Measurements from ENCODE around the gene MAP2. TPM values are rescaled to one million over a fixed set of nuclear protein-coding genes. Genes with fewer than 3 reads are reported as not detected.
A peak's percentile ranks its signal among the peaks of the same experiment; 100 is the strongest.

MAP2 gene
- under 1 TPM; 0.34 to 0.39 TPM for total RNA-seq

GRCh38 chr2:209423562-209424198 lies at the start of gene MAP2:
TSS of gene MAP2 (plus strand) at chr2:209424047. CDS start at chr2:209653171, 229,124 bp downstream.
- Mint-ChIP-seq H3K4me3 (peak within 1 kb of the TSS; percentile 67), H3K27ac (no peak within 1 kb of the TSS), H3K9me3 (ENCODE audit: low read depth) (no peaks in the 10 kb centered on the region), H3K4me1 (peaks cover 10% of the 10 kb centered on the region), H3K36me3 (ENCODE audit: low read depth) (no peaks in the 10 kb centered on the region), H3K27me3 (peaks cover 32% of the 10 kb centered on the region)
- ATAC-seq (peak; percentile 98), DNase-seq (peak; percentile 87)
- intact Hi-C loops (cut with DNase I, micrococcal nuclease): loop anchor here (1.0 to 10.0 kb wide), 7 partner anchors 86 to 1159 kb away; partner anchors contain the start of genes KANSL1L (in 1 of the 2), PIKFYVE (in 1 of the 2) and PTH2R (in 1 of the 2)
- CTCF ChIA-PET: interaction anchor here (0.9 to 1.3 kb wide), 4 partner anchors 20 to 578 kb away, joined by 3 to 4 read pairs (median 3); no protein-coding TSS in a partner anchor
- POLR2A ChIA-PET: interaction anchor here (0.6 kb wide), 1 partner anchor 190 kb away, joined by 6 read pairs; no protein-coding TSS in a partner anchor

GRCh38 chr2:209376686-209377085 lies 47.2 kb upstream of the MAP2 start:
- no peak overlapping the region for H3K27ac Mint-ChIP-seq
- H3K4me1 Mint-ChIP-seq: no peaks in the 10 kb centered on the region
- H3K27me3 Mint-ChIP-seq: no peaks in the 10 kb centered on the region
- H3K9me3 Mint-ChIP-seq (ENCODE audit: low read depth): peaks cover 28% of the 10 kb centered on the region
- no peak overlapping the region for H3K4me3 Mint-ChIP-seq
- no peaks in the 10 kb centered on the region for H3K36me3 Mint-ChIP-seq (ENCODE audit: low read depth)
- ChIA-PET POLR2A (no interaction called here), CTCF (no interaction called here)
- no peak for DNase-seq
- intact Hi-C loops (cut with DNase I, micrococcal nuclease): no loop called here
- no peak for ATAC-seq

GRCh38 chr2:209380293-209380692 lies 43.6 kb upstream of the MAP2 start:
- no peak for DNase-seq
- Mint-ChIP-seq H3K9me3 (ENCODE audit: low read depth) (peaks cover 12% of the 10 kb centered on the region), H3K4me1 (no peaks in the 10 kb centered on the region), H3K4me3 (no peak overlapping the region), H3K27me3 (no peaks in the 10 kb centered on the region), H3K36me3 (ENCODE audit: low read depth) (no peaks in the 10 kb centered on the region), H3K27ac (no peak overlapping the region)
- POLR2A ChIA-PET: no interaction called here
- ATAC-seq: no peak
- CTCF ChIA-PET: interaction anchor here (0.7 kb wide), 1 partner anchor 11 kb away, joined by 3 read pairs; no protein-coding TSS in a partner anchor
- intact Hi-C loops (cut with DNase I, micrococcal nuclease): no loop called here

GRCh38 chr2:209381091-209381490 lies 42.8 kb upstream of the MAP2 start:
- CTCF ChIA-PET: no interaction called here
- Mint-ChIP-seq H3K27me3 (no peaks in the 10 kb centered on the region), H3K9me3 (ENCODE audit: low read depth) (peaks cover 6% of the 10 kb centered on the region), H3K4me3 (no peak overlapping the region), H3K36me3 (ENCODE audit: low read depth) (no peaks in the 10 kb centered on the region), H3K4me1 (no peaks in the 10 kb centered on the region), H3K27ac (no peak overlapping the region)
- ATAC-seq (no peak), DNase-seq (no peak)
- intact Hi-C loops (cut with DNase I, micrococcal nuclease): no loop called here
- POLR2A ChIA-PET: no interaction called here

GRCh38 chr2:209382775-209383174 lies 41.1 kb upstream of the MAP2 start:
- DNase-seq: no peak
- ChIA-PET POLR2A (no interaction called here), CTCF (no interaction called here)
- Mint-ChIP-seq H3K27ac (no peak overlapping the region), H3K36me3 (ENCODE audit: low read depth) (no peaks in the 10 kb centered on the region), H3K4me3 (no peak overlapping the region), H3K4me1 (no peaks in the 10 kb centered on the region), H3K27me3 (no peaks in the 10 kb centered on the region), H3K9me3 (ENCODE audit: low read depth) (peaks cover 4% of the 10 kb centered on the region)
- intact Hi-C loops (cut with DNase I, micrococcal nuclease): no loop called here
- no peak for ATAC-seq

- no peak for DNase-seq
- no peaks in the 10 kb centered on the region for H3K36me3 Mint-ChIP-seq (ENCODE audit: low read depth)
Observed at GRCh38 chr2:209383212-209383611, 40.6 kb upstream of the MAP2 start.

GRCh38 chr2:209387389-209387788 lies 36.5 kb upstream of the MAP2 start:
- Mint-ChIP-seq H3K27me3 (no peaks in the 10 kb centered on the region), H3K4me3 (no peak overlapping the region), H3K9me3 (ENCODE audit: low read depth) (no peaks in the 10 kb centered on the region), H3K27ac (no peak overlapping the region), H3K36me3 (ENCODE audit: low read depth) (no peaks in the 10 kb centered on the region), H3K4me1 (no peaks in the 10 kb centered on the region)
- ChIA-PET POLR2A (no interaction called here), CTCF (interaction anchor here (1.1 kb wide), 1 partner anchor 53 kb away, joined by 3 read pairs; no protein-coding TSS in a partner anchor)
- DNase-seq (no peak), ATAC-seq (no peak)
- intact Hi-C loops (cut with DNase I, micrococcal nuclease): no loop called here

More at GRCh38 chr2:209383212-209383611, 40.6 kb upstream of the MAP2 start:
- Mint-ChIP-seq H3K9me3 (ENCODE audit: low read depth) (peaks cover 4% of the 10 kb centered on the region), H3K27me3 (no peaks in the 10 kb centered on the region), H3K4me3 (no peak overlapping the region), H3K27ac (no peak overlapping the region), H3K4me1 (no peaks in the 10 kb centered on the region)
- intact Hi-C loops (cut with DNase I, micrococcal nuclease): no loop called here
- ChIA-PET POLR2A (no interaction called here), CTCF (interaction anchor here (0.6 kb wide), 1 partner anchor 49 kb away, joined by 3 read pairs; no protein-coding TSS in a partner anchor)
- peak; percentile 47 for ATAC-seq

- Mint-ChIP-seq H3K27me3 (no peaks in the 10 kb centered on the region), H3K4me3 (no peak overlapping the region), H3K4me1 (no peaks in the 10 kb centered on the region), H3K9me3 (ENCODE audit: low read depth) (no peaks in the 10 kb centered on the region), H3K36me3 (ENCODE audit: low read depth) (no peaks in the 10 kb centered on the region), H3K27ac (no peak overlapping the region)
- ChIA-PET POLR2A (no interaction called here), CTCF (no interaction called here)
- ATAC-seq (no peak), DNase-seq (no peak)
- intact Hi-C loops (cut with DNase I, micrococcal nuclease): no loop called here
Observed at GRCh38 chr2:209388446-209389037, 35.3 kb upstream of the MAP2 start.

GRCh38 chr2:209389171-209389618 lies 34.7 kb upstream of the MAP2 start:
- Mint-ChIP-seq H3K36me3 (ENCODE audit: low read depth) (no peaks in the 10 kb centered on the region), H3K27ac (no peak overlapping the region), H3K4me1 (no peaks in the 10 kb centered on the region), H3K4me3 (no peak overlapping the region), H3K27me3 (peaks cover 1% of the 10 kb centered on the region), H3K9me3 (ENCODE audit: low read depth) (no peaks in the 10 kb centered on the region)
- intact Hi-C loops (cut with DNase I, micrococcal nuclease): no loop called here
- ChIA-PET POLR2A (no interaction called here), CTCF (no interaction called here)
- DNase-seq (no peak), ATAC-seq (no peak)

- Mint-ChIP-seq H3K4me1 (no peaks in the 10 kb centered on the region), H3K36me3 (ENCODE audit: low read depth) (no peaks in the 10 kb centered on the region), H3K27me3 (peaks cover 2% of the 10 kb centered on the region), H3K27ac (no peak overlapping the region), H3K9me3 (ENCODE audit: low read depth) (no peaks in the 10 kb centered on the region), H3K4me3 (no peak overlapping the region)
- intact Hi-C loops (cut with DNase I, micrococcal nuclease): no loop called here
- ChIA-PET POLR2A (no interaction called here), CTCF (no interaction called here)
- DNase-seq: no peak
- ATAC-seq: no peak
Observed at GRCh38 chr2:209390839-209391238, 33.0 kb upstream of the MAP2 start.

- no peaks in the 10 kb centered on the region for H3K4me1 Mint-ChIP-seq
- CTCF ChIA-PET: interaction anchor here (0.7 kb wide), 1 partner anchor 13 kb away, joined by 3 read pairs; no protein-coding TSS in a partner anchor
- H3K27ac Mint-ChIP-seq: no peak overlapping the region
- H3K4me3 Mint-ChIP-seq: no peak overlapping the region
- intact Hi-C loops (cut with DNase I, micrococcal nuclease): no loop called here
- ATAC-seq (no peak), DNase-seq (no peak)
- no peaks in the 10 kb centered on the region for H3K9me3 Mint-ChIP-seq (ENCODE audit: low read depth)
- POLR2A ChIA-PET: no interaction called here
- H3K36me3 Mint-ChIP-seq (ENCODE audit: low read depth): no peaks in the 10 kb centered on the region
- peaks cover 2% of the 10 kb centered on the region for H3K27me3 Mint-ChIP-seq
Observed at GRCh38 chr2:209391776-209392401, 32.0 kb upstream of the MAP2 start.

GRCh38 chr2:209395229-209395628 lies 28.6 kb upstream of the MAP2 start:
- Mint-ChIP-seq H3K9me3 (ENCODE audit: low read depth) (no peaks in the 10 kb centered on the region), H3K4me3 (no peak overlapping the region), H3K4me1 (no peaks in the 10 kb centered on the region), H3K27me3 (peaks cover 2% of the 10 kb centered on the region), H3K27ac (no peak overlapping the region), H3K36me3 (ENCODE audit: low read depth) (no peaks in the 10 kb centered on the region)
- ATAC-seq: no peak
- CTCF ChIA-PET: no interaction called here
- intact Hi-C loops (cut with DNase I, micrococcal nuclease): no loop called here
- POLR2A ChIA-PET: no interaction called here
- DNase-seq: no peak

Measured in activated CD4-positive, alpha-beta T cell treated with anti-CD3 and anti-CD28 coated beads for 36 hours (primary cell).